ENCODE data around the gene BBS10. TPM values are rescaled to one million over a fixed set of nuclear protein-coding genes. Genes with fewer than 3 reads are reported as not detected.
"Not testable (repeated sequence)": the region's sequence is repeated elsewhere in the genome, so short reads cannot be mapped to it uniquely, and the experiment has no call there.

BBS10 gene
- total and polyA plus RNA-seq, 5 experiments from 2014 or later, result 0.97 to 9.2 (median 2.8) TPM

DNA sequence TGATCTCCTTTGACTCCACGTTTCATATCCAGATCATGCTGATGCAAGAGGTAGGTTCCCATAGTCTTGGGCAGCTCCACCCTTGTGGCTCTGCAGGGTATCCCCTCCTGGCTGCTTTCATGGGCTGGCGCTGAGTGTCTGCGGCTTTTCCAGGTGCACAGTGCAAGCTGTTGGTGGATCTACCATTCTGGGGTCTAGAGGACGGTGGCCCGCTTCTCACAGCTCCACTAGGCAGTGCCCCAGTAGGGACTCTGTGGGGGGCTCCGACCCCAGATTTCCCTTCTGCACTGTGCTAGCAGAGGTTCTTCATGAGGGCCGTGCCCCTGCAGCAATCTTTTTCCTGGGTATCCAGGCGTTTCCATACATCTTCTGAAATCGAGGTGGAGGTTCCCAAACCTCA, 12.1 kb upstream of the BBS10 start:
- Mint-ChIP-seq H3K4me1 (peaks cover 0 to 6% (median 0%) of the 10 kb centered on the region in 4 donors), H3K27me3 (no peaks in the 10 kb centered on the region), H3K9me3 (peaks cover 0 to 6% (median 0%) of the 10 kb centered on the region in 9 donors), H3K27ac (no peak overlapping the region), H3K4me3 (no peak overlapping the region), H3K36me3 (peaks cover 3 to 83% (median 40%) of the 10 kb centered on the region in 3 donors)
- DNase-seq (no peak), ATAC-seq (no peak)
- POLR2A ChIA-PET, result no interaction called here

DNA sequence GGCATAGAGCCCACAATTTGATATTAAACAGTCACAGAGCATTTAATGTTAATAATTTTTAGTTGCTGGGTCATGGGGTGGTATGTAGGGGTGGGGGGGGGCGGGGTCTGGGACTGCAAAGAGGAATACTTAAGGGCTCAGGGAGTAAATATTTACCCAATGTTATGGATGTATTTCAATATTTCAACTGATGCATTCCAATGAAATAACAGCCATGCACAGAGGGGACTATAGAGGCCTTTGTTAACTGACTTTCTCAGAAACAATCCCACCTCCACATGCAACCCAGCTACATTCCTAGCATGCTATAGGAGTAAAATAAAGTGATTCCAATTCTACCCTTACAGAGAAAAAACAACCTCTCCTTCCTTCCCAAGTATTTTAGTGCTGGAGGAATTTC, 7.9 kb upstream of the BBS10 start:
- Mint-ChIP-seq H3K9me3 (no peaks in the 10 kb centered on the region), H3K4me3 (no peak overlapping the region), H3K27me3 (no peaks in the 10 kb centered on the region), H3K4me1 (no peaks in the 10 kb centered on the region), H3K36me3 (peaks cover 0 to 52% (median 21%) of the 10 kb centered on the region in 3 donors), H3K27ac (no peak overlapping the region)
- no peak for ATAC-seq
- POLR2A ChIA-PET, result no interaction called here
- DNase-seq, result no peak

DNA sequence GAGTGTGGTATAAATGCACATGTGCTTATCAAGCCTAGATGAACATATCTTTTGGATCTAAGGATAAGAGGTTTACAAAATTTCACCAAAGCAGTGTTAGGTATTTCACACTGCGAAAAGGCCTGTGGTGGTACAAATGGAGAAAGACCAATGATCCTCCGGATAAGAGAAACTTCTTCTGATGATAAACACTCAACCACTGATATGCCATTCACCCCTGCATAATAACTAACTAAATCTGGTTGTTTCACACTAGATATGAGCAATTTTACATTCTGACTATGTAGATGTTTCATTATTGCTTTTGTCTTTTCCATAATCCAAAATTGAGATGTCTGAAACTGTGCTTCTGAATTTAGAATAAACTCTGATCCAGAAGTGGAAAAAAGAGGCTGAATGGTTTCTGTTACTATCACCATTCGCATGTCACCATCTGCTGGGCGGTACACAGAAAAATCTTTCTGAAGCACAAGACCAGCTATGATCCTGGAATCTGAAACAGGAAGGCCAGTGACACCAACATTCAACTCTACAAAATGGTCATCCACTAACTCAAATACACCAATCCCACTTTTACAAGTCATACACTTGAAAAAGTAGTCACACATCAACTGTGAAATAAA, 1.3 kb downstream of the BBS10 start:
- POLR2A ChIA-PET, result interaction anchor here (0.8 to 1.8 kb wide), 3 partner anchors 208 to 1810 kb away, joined by 3 to 6 read pairs (median 4); partner anchors contain the start of genes ATXN7L3B and OSBPL8
- Mint-ChIP-seq H3K27ac (peak overlapping the region in 8 of 10 donors; percentile 17 to 96 (median 93)), H3K9me3 (no peaks in the 10 kb centered on the region), H3K36me3 (peaks cover 0 to 2% (median 0%) of the 10 kb centered on the region in 3 donors), H3K4me3 (peak overlapping the region; percentile 93 to 97 (median 95)), H3K4me1 (peaks cover 8 to 44% (median 29%) of the 10 kb centered on the region in 4 donors), H3K27me3 (no peaks in the 10 kb centered on the region)
- ATAC-seq (no peak), DNase-seq (no peak)

DNA sequence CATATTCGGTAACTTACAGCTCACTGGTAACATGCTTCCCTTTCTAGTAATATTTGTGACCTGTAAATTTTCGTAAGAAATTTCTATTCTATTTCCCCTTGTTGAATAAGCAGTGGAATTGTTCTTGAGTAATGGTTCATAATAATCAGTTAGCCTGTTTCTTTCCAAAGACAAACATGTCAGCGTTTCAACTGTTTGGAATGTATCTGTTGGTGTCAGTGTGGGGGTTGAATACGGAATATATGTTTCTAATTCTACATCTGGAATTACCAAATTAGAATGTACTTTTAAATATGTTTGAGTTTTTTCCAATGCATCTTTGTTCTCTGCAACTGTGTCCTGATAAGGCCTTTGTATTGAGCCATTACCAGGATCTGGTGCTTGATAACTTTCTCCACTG, 2.0 kb downstream of the BBS10 start:
- Mint-ChIP-seq H3K4me1 (peaks cover 10 to 44% (median 29%) of the 10 kb centered on the region in 4 donors), H3K27me3 (no peaks in the 10 kb centered on the region), H3K36me3 (peaks cover 0 to 2% (median 0%) of the 10 kb centered on the region in 3 donors), H3K9me3 (no peaks in the 10 kb centered on the region), H3K27ac (peak overlapping the region in 2 of 10 donors; percentile 90 to 96), H3K4me3 (peak overlapping the region in 1 of 10 donors; percentile 61)
- DNase-seq, result no peak
- POLR2A ChIA-PET, result no interaction called here
- no peak for ATAC-seq

DNA sequence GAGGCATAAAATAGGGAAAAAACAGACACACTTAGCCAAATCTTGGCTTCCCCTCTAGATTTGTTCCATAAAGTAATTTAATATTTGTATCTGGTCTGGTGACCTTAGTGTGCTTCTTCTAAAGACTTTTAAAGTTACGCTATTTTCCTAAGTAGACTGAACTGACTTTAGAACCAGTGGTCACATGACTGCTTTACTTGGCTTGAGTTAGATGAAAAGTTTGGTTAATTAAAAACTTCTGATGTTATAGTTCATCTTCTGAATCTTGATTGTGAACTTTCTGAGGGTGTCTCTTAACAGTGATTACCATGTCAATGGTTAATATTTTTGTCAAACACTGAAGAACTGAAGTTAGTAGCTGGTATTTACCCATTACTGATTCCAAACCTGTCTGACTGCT, 2.6 kb downstream of the BBS10 start:
- DNase-seq, result no peak
- H3K4me1 Mint-ChIP-seq, result peaks cover 10 to 44% (median 29%) of the 10 kb centered on the region in 4 donors
- peaks cover 0 to 2% (median 0%) of the 10 kb centered on the region in 3 donors for H3K36me3 Mint-ChIP-seq
- H3K4me3 Mint-ChIP-seq, result no peak overlapping the region
- ATAC-seq, result no peak
- POLR2A ChIA-PET, result no interaction called here
- no peaks in the 10 kb centered on the region for H3K27me3 Mint-ChIP-seq
- no peaks in the 10 kb centered on the region for H3K9me3 Mint-ChIP-seq
- H3K27ac Mint-ChIP-seq, result no peak overlapping the region

DNA sequence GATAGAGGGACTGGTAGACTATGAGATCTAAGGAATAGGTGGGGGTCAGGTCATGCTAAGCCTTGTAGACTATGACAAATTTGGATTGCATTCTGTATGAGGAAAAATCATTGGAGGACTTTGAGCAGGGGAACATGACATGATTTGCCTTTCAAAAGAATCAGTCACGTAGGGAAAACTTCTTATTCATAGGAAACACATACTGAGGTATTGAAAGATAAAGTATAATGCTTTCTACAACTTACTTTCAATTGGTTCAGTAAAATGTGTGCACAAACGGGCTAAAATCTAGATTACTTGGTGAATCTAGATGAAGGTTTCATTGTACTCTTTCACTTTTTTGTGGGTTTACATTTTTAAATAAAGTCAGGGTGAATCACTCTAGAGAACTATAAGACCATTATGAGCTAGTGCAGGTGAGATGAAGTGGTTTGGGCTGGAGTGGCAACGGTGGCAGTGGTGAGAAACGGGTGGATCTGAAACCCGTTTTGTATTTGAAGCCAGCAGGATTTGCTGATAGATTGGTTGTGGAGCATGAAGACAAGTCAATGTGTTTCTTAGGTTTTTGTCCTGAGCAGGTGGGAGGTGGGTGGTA, 6.7 kb downstream of the BBS10 start:
- peaks cover 0 to 2% (median 0%) of the 10 kb centered on the region in 3 donors for H3K36me3 Mint-ChIP-seq
- POLR2A ChIA-PET, result no interaction called here
- peak overlapping the region in 1 of 10 donors; percentile 8 for H3K27ac Mint-ChIP-seq
- no peaks in the 10 kb centered on the region for H3K9me3 Mint-ChIP-seq
- no peak overlapping the region for H3K4me3 Mint-ChIP-seq
- H3K27me3 Mint-ChIP-seq, result peaks cover 0 to 1% (median 0%) of the 10 kb centered on the region in 5 donors
- ATAC-seq (no peak), DNase-seq (no peak)
- peaks cover 2 to 18% (median 8%) of the 10 kb centered on the region in 4 donors for H3K4me1 Mint-ChIP-seq

DNA sequence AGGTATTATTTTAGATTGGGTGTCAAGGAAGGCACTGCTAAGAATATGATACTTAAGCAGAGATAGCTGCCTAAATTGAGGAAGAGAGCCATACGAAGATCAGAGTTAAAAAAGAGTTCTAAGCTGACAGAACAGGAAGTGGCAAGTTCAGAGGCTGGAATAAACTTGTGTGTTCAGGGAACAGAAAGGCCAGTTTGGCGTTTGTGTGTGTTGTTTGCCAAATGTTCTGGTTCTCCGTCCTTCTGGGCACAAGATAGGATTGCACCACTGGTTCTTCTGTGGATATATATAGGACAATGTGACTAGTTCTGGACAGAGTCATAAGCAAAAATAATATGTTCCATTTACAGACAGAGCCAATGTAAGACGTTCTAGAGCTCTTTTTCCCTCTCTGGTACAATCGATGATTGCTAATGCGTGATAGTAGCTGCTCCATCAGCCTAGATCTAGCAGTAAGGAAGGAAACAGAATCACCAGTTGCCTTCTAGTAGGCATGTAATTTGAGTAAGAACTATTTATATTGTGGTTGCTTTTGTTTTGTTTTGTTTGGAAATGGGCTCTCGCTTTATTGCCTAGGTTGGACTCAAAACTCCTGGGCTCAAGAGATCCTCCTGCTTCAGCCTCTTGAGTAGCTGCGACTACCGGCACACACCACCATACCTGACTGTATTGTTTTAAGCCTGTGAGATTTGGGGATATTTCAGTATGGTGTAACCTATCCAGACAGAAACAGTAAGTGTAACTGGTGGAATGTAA, 7.4 kb downstream of the BBS10 start:
- ATAC-seq (no peak), DNase-seq (no peak)
- no peak overlapping the region for H3K27ac Mint-ChIP-seq
- H3K27me3 Mint-ChIP-seq, result peaks cover 0 to 1% (median 0%) of the 10 kb centered on the region in 5 donors
- H3K4me1 Mint-ChIP-seq, result peaks cover 0 to 11% (median 4%) of the 10 kb centered on the region in 4 donors
- H3K9me3 Mint-ChIP-seq, result no peaks in the 10 kb centered on the region
- POLR2A ChIA-PET, result no interaction called here
- H3K36me3 Mint-ChIP-seq, result peaks cover 0 to 2% (median 0%) of the 10 kb centered on the region in 3 donors
- H3K4me3 Mint-ChIP-seq, result no peak overlapping the region

DNA sequence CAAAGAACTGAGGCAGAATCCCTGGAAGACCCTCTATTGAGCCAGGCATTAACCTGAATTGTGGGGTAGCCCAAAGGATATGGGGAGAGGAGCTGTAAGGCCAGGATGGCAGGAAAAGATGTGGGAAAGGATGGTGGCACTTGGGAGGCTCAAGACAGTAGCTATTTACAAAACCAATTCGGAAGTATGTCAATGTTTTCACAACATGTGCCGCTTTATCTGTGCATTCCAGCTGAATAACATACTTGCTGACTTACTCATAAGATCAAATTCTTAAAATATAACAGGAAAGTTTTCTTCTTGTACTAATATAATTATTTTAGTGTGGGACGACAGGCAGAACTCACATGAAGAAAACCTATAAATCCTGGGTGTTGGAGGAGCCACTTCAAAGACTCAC, 10.6 kb downstream of the BBS10 start:
- POLR2A ChIA-PET, result no interaction called here
- ATAC-seq, result no peak
- H3K27me3 Mint-ChIP-seq, result peaks cover 2 to 15% (median 9%) of the 10 kb centered on the region in 5 donors
- no peak for DNase-seq
- peaks cover 0 to 2% (median 0%) of the 10 kb centered on the region in 4 donors for H3K4me1 Mint-ChIP-seq
- H3K36me3 Mint-ChIP-seq, result no peaks in the 10 kb centered on the region
- H3K4me3 Mint-ChIP-seq, result no peak overlapping the region
- no peak overlapping the region for H3K27ac Mint-ChIP-seq
- no peaks in the 10 kb centered on the region for H3K9me3 Mint-ChIP-seq

DNA sequence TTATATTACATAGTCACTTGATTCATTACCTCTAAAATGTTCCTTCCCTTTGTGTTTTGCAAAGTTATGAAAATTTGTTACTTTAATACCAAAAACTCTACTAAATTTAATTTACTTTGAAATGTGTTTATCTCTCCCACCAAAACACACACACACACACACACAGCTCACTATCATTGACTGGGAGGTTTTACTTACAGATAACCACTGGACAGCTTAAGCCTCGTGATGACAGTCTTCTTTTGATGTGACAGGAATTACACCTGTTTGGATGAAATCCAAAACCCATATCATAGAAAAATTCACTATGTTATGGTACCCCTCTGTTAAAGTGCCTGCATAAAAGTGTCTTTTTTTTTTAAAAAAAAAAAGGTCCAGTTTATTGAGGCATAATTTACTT, 15.6 kb downstream of the BBS10 start:
- Mint-ChIP-seq H3K4me3 (no peak overlapping the region), H3K27ac (no peak overlapping the region), H3K27me3 (peaks cover 13 to 46% (median 18%) of the 10 kb centered on the region in 5 donors), H3K9me3 (peaks cover 0 to 7% (median 0%) of the 10 kb centered on the region in 9 donors), H3K36me3 (no peaks in the 10 kb centered on the region), H3K4me1 (no peaks in the 10 kb centered on the region)
- DNase-seq (no peak), ATAC-seq (no peak)
- POLR2A ChIA-PET, result no interaction called here

DNA sequence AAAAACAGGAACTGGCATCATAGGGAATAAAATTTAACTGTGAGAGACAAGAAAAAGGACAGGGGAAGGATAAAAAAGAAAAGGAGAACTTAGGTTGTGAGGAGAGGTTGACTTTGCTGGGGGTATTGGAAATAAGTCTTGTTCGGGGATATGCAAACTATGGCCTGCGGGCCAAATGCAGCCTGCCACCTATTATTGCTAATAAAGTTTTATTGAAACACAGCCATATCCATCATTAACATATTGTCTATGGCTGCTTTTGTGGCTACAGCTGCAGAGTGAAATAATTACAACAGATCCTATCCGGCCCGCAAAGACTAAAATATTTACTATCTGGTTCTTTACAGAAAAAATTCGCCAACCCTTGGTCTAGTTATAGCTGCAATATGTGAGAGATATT, 18.6 kb downstream of the BBS10 start:
- ATAC-seq (no peak), DNase-seq (no peak)
- no peak overlapping the region for H3K27ac Mint-ChIP-seq
- POLR2A ChIA-PET, result no interaction called here
- peaks cover 0 to 9% (median 2%) of the 10 kb centered on the region in 9 donors for H3K9me3 Mint-ChIP-seq
- no peak overlapping the region for H3K4me3 Mint-ChIP-seq
- no peaks in the 10 kb centered on the region for H3K36me3 Mint-ChIP-seq
- H3K4me1 Mint-ChIP-seq, result no peaks in the 10 kb centered on the region
- H3K27me3 Mint-ChIP-seq, result peaks cover 15 to 46% (median 22%) of the 10 kb centered on the region in 5 donors

DNA sequence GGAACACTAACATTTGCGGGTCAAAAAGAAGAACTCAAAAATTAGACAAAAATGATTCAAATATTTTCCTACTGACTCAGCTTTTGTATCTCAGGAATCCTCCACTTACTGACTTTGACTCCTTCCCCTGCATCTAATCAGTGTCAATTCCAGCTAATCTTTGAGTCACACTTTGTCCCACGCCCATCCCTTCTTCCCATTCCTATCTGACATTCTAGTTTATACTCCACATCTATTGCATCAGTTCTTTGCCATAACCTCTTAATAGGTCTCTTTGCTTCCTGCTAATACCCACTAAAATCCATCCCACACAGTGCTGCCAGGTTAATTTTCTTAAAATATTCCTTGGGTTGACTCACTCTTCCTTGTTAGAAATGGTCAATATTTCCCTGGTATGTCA, 19.1 kb downstream of the BBS10 start:
- Mint-ChIP-seq H3K4me3 (no peak overlapping the region), H3K9me3 (peaks cover 0 to 9% (median 2%) of the 10 kb centered on the region in 9 donors), H3K36me3 (no peaks in the 10 kb centered on the region), H3K4me1 (no peaks in the 10 kb centered on the region), H3K27ac (no peak overlapping the region), H3K27me3 (peaks cover 15 to 46% (median 22%) of the 10 kb centered on the region in 5 donors)
- ATAC-seq (no peak), DNase-seq (no peak)
- POLR2A ChIA-PET, result no interaction called here

DNA sequence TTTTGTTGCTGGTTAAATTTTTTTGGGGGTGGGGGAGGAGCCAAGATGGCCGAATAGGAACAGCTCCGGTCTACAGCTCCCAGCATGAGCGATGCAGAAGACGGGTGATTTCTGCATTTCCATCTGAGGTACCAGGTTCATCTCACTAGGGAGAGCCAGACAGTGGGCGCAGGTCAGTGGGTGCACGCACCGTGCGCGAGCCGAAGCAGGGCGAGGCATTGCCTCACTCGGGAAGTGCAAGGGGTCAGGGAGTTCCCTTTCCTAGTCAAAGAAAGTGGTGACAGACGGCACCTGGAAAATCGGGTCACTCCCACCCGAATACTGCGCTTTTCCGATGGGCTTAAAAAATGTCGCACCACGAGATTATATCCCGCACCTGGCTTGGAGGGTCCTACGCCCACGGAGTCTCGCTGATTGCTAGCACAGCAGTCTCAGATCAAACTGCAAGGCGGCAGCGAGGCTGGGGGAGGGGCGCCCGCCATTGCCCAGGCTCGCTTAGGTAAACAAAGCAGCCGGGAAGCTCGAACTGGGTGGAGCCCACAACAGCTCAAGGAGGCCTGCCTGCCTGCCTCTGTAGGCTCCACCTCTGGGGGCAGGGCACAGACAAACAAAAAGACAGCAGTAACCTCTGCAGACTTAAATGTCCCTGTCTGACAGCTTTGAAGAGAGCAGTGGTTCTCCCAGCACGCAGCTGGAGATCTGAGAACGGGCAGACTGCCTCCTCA, 28.5 kb downstream of the BBS10 start:
- ATAC-seq, POLR2A ChIA-PET, H3K4me3 Mint-ChIP-seq, H3K4me1 Mint-ChIP-seq, H3K27ac Mint-ChIP-seq, H3K9me3 Mint-ChIP-seq, DNase-seq, H3K36me3 Mint-ChIP-seq: not testable (repeated sequence)
- peaks cover 9 to 31% (median 12%) of the 10 kb centered on the region in 5 donors for H3K27me3 Mint-ChIP-seq
